HG03521 (cell line): ENCODE measurements around the gene ZNF544.

ENCODE experiments used
- ATAC-seq: cut with Tn5 transposase; IDR thresholded peaks from one replicate; pipeline ENCODE4 v1.9.1; 2021; ENCODE audit warnings: mild to moderate bottlenecking, moderate library complexity; ENCODE audit not compliant: unreplicated experiment

Gene ZNF544

DNA sequence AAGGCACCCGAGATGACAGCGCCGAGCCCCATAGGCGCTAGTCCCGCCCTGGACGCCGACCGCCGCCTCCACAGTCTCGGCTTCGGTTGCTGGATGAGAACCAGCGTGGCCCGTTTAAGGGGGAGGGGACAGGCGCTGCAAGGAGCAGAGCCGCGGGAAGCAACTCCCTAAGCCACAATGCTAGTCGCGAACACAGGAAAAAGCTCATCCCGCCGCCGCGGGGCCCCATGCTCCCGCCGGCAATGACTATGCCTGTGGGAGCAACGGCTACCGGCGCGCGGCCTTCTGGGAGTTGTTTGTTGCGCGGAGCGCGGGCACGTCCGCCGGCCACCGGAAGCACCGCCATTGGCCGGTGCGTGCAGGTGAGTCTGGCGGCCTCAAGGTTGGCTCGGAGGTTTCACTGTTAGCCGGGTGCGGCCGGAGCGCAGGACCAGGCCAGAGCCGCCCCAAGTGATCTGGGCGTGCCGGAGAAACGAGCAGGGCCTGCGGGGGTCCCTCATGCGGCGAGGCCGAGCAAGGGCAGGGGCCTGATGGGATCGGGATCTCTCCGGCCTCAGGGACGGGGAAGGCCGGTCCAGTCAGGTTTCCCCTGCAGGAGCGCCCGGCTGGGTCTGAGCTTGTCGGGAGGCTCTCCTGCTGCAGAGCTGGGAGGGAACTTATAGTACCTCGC lies at the start of gene ZNF544:
ZNF544 (plus strand) TSS at position 330 of the 670 bp plus-strand sequence. CDS start 15,110 bp downstream, outside the sequence.
- peak; percentile 87 for ATAC-seq

GRCh38 chr19:58181902-58182576 lies 46.7 kb upstream of the ZNF544 start:
- no peak for ATAC-seq

GRCh38 chr19:58182577-58182988 lies 46.1 kb upstream of the ZNF544 start:
- no peak for ATAC-seq

- ATAC-seq, result peak; percentile 82
These were observed 45.5 kb upstream of the ZNF544 start, which contains the start of gene ZNF274 for GRCh38 chr19:58182989-58183816. ZNF274 (plus strand) TSS chr19:58183061; CDS start chr19:58183966, 905 bp downstream.

DNA sequence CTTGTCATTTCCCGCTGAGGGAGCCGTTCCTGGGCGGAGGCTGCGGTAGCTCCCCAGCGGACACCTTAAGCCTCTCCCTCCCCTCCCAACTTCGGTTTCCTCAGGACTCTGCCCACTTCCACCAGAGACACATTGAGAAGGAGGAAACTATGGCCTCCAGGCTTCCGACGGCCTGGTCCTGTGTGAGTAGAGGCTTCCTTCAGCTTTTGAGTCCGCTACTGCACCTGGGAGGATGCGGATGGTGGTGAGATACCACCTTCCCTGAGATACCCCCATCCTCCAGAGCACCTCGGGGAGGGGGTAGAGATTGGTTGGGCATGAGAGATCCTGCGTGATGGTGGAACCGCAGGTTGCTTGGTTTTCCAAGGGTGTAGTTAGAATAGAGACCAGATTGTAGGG lies 44.9 kb upstream of the ZNF544 start:
- ATAC-seq, result no peak

GRCh38 chr19:58196901-58197616 lies 31.7 kb upstream of the ZNF544 start:
- no peak for ATAC-seq

DNA sequence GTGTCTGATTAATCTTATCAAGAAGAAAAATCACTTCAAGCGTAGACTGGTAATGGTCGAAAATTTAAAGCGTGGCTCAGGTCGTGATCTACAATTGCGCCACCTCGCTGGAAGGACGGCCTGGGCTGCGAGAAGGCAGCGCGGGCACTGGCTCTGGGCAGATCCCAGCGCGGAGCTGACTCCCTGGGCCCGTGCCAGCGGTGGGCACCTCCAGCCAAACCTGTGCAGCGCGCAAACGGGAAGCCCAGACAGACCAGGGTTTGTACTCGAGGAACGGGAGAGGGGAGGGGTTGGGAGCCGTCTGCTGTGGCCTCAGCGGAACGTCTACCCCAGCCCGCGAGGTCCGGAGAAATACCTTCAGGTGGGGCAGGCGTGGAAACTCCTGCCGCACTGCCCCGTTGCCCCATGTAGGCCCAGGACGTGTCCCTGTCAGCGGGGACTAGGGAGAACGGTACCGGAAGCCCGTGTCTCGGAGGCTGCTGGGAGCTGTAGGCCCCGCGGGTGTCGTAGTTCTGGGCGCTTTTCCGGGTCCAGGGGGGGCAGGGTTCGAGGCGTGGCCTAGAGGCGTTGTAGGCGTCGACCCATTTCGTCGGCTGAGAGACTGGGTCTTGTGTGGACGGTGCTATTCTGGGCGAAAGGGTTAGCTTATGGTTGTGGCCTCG lies 24.8 kb upstream of the ZNF544 start:
- ATAC-seq, result no peak

DNA sequence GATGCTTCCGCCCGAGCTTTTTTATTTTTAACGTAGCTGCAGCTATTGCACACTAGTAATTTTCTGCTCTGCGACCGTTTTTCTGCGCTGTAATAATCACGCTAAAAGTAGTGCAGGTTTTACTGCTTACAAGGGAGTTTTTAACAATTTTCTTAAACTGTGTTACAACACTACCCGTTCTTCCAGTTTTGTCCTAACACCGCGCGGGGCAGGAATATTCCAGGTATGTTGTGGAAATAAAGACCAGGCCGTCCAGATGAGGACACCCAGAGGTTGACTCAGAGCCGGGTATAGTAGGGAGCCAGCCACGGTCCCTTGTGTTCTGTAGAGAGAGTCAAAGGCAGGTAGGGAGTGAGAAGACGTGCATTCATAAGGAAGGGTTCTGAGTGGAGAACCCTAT lies 24.1 kb upstream of the ZNF544 start:
- no peak for ATAC-seq

- no peak for ATAC-seq
These were observed 19.1 kb upstream of the ZNF544 start for GRCh38 chr19:58209577-58209976.

GRCh38 chr19:58212336-58213074 lies 16.2 kb upstream of the ZNF544 start:
- ATAC-seq, result no peak

GRCh38 chr19:58213075-58213369 lies 15.7 kb upstream of the ZNF544 start:
- ATAC-seq, result no peak

DNA sequence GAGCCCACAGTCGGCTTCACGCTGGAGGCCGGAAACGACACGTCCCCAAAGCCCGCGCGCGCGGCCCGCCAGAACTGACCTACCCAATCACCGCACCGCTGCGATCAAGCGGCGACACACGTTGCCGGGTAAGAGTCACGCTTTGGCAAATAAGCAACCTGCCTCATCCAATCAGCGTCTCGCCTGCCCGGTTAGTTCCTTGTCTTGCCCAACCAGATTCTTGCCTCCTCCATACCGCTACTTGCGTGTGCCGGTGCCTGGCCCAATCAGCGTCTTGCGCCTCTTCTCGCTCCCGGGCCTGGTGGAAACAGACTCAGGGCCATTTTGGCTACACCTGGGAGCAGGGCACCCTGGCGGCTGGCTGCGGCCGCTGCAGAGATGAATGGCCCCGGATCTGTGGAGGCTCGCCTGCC lies 11.6 kb upstream of the ZNF544 start:
- ATAC-seq, result no peak

- ATAC-seq, result no peak
These were observed 10.9 kb upstream of the ZNF544 start for GRCh38 chr19:58217607-58218391.

GRCh38 chr19:58218899-58219298 lies 9.8 kb upstream of the ZNF544 start:
- no peak for ATAC-seq

GRCh38 chr19:58227964-58228584 lies 640 bp upstream of the ZNF544 start:
- peak; percentile 23 for ATAC-seq

GRCh38 chr19:58229255-58229639 lies 533 bp downstream of the ZNF544 start:
- no peak for ATAC-seq

DNA sequence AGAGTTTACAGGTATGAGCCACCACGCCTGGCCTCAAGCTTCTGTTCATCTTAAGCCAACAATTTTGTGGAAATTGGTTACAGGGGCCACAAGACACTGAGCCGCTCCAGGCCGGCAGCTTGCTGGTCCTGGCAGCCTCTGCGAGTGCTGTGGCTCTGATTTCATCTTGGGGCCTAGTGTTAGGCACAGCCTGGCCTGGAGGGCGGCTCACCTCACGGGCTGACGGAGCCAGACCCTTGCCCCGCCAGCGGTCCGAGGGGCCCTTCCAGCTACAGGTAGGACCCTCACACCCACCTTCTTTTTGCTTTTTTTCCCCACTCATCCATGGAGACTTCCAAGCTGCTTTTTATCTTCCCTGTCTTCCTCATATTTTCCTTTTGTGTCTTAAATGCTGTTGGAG lies 8.6 kb downstream of the ZNF544 start:
- no peak for ATAC-seq

DNA sequence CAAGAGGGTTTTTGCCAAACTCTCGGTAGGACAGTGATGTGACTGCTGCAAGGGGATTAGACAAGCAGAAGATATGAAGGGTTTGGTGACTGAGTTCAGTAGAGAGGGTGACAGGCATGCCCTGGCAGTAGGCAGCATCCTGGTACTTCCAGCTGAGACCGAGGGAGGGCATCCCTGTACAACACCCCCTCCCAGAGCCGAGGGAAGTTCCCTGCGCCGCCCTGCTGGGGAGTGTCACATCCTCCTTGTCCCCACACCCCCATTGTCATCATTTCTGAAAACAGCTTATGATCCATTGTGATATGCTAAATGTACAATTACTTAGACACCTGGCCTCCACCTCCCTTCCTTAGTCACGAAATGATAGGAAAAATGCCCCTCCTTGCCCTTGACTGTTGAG lies 14.6 kb downstream of the ZNF544 start:
- no peak for ATAC-seq

DNA sequence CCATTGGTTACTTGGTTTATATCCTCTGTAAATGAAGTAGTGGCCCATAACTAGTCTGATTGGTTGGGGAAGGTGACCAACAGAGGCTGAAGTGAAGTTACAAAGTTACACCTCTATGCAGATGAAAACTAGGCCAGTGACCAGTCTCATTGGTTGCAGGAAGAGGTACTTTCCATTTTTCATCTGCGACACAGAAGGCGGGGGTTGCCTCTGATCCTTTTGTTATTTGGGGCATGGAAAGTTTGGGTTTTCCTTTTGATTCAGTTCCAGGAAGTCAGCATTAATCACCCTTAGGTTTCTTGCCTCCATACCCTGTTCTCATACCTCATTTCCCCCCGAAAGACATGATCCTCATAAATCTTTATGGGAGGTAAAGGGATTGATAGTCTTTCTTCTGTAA lies 20.2 kb downstream of the ZNF544 start:
- no peak for ATAC-seq
